NT2/D1 (cell line): Measurements from ENCODE around the gene CPN2.

ENCODE experiments used
- DNase-seq: peaks from one replicate; pipeline ENCODE4 v3.0.0-alpha.2; 2011; ENCODE audit warnings: low read depth, low spot score
- H3K27me3 ChIP-seq: 2 replicates; pipeline ENCODE4 v1.6.0; 2011; ENCODE audit warnings: mild to moderate bottlenecking; ENCODE audit not compliant: insufficient read length, insufficient read depth
- H3K36me3 ChIP-seq: 2 replicates; pipeline ENCODE4 v1.6.1; 2011; ENCODE audit warnings: mild to moderate bottlenecking, low read length, mixed read lengths; ENCODE audit not compliant: insufficient read depth, insufficient read length
- H3K4me1 ChIP-seq: 2 replicates; pipeline ENCODE4 v1.5.1; 2011; ENCODE audit not compliant: insufficient read depth, insufficient read length
- H3K4me3 ChIP-seq: 2 replicates; pipeline ENCODE4 v1.5.1; 2011; ENCODE audit warnings: low read depth; ENCODE audit not compliant: insufficient read length
- H3K9ac ChIP-seq: 2 replicates; pipeline ENCODE4 v1.6.0; 2011; ENCODE audit warnings: low read depth; ENCODE audit not compliant: insufficient read length
- H3K9me3 ChIP-seq: 2 replicates; pipeline ENCODE4 v1.5.1; 2011; ENCODE audit warnings: mild to moderate bottlenecking, low read length; ENCODE audit not compliant: insufficient read depth
- SUZ12 ChIP-seq: IDR thresholded peaks from 2 replicates; pipeline ENCODE4 v1.6.1; 2011; ENCODE audit not compliant: insufficient read length, insufficient read depth; ENCODE audit errors: extremely low read depth
- YY1 ChIP-seq: IDR thresholded peaks from 2 replicates; pipeline ENCODE4 v1.6.1; 2011; ENCODE audit not compliant: insufficient read length, insufficient read depth
- ZNF274 ChIP-seq: IDR thresholded peaks from 2 replicates; pipeline ENCODE4 v1.6.1; 2011; ENCODE audit warnings: mild to moderate bottlenecking, low read depth, low read length

Gene CPN2

DNA sequence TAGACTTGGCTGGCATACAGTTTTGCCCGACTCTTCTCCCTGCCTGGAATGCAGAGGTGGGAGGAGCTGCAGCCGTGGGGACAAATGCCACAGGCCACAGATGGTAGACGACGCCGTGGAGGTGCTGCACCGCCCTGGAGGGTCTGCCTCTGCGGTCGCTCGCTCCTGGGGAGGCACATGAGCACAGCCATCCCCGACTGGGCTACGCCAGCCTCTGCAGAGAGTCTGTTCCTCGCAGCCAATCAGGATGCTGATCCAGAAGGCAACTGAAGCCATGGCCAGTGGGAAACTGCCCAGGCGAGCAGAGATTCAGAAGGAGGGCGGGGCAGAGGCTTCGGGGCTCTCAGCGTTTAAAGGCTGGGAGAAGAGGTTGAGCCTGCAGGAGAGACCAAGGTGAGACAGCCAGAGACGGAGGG, 30.3 kb upstream of the CPN2 start:
- Histone ChIP-seq H3K27me3 (no peaks in the 10 kb centered on the region), H3K4me1 (peaks cover 21% of the 10 kb centered on the region), H3K9me3 (no peaks in the 10 kb centered on the region), H3K36me3 (no peaks in the 10 kb centered on the region), H3K4me3 (no peak overlapping the region), H3K9ac (no peak overlapping the region)
- no peak for DNase-seq
- TF ChIP-seq ZNF274 (no peak), YY1 (no peak), SUZ12 (no peak)

DNA sequence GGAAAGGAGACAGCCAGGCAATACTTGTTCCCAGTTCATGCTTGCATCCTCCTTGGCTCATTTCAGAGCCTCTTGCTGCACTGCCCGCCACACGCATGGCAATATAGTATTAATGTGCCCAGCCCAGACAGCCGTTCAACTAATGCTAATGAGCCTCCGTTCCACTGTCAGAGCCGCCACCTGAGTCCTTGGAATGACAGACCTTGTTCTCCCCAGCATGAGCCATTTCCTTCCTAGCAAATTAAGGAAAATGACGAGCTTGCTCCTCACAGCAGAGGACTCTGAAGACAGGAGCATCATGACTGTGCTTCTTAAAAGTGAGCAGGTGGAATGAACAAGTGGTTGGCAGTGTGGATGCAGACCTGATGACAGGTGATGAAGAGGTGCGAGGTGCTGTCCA, 29.2 kb upstream of the CPN2 start:
- Histone ChIP-seq H3K4me1 (peaks cover 15% of the 10 kb centered on the region), H3K4me3 (no peak overlapping the region), H3K9ac (no peak overlapping the region), H3K27me3 (no peaks in the 10 kb centered on the region), H3K36me3 (no peaks in the 10 kb centered on the region), H3K9me3 (no peaks in the 10 kb centered on the region)
- DNase-seq = no peak
- TF ChIP-seq SUZ12 = no peak
- TF ChIP-seq ZNF274 = no peak
- no peak for TF ChIP-seq YY1

GRCh38 chr3:194379651-194380050, 28.5 kb upstream of the CPN2 start:
- H3K4me1 ChIP-seq = peaks cover 15% of the 10 kb centered on the region
- no peaks in the 10 kb centered on the region for H3K36me3 ChIP-seq
- no peak overlapping the region for H3K4me3 ChIP-seq
- no peak for TF ChIP-seq ZNF274
- TF ChIP-seq SUZ12 = no peak
- no peak for TF ChIP-seq YY1
- no peaks in the 10 kb centered on the region for H3K27me3 ChIP-seq
- no peak overlapping the region for H3K9ac ChIP-seq
- no peaks in the 10 kb centered on the region for H3K9me3 ChIP-seq
- no peak for DNase-seq

- no peaks in the 10 kb centered on the region for H3K36me3 ChIP-seq
- no peak for DNase-seq
- H3K9me3 ChIP-seq = no peaks in the 10 kb centered on the region
- TF ChIP-seq YY1 (no peak), SUZ12 (no peak), ZNF274 (no peak)
- no peak overlapping the region for H3K4me3 ChIP-seq
- H3K27me3 ChIP-seq = no peaks in the 10 kb centered on the region
- no peak overlapping the region for H3K9ac ChIP-seq
- peaks cover 15% of the 10 kb centered on the region for H3K4me1 ChIP-seq
Measured at GRCh38 chr3:194379231-194379630, 28.1 kb upstream of the CPN2 start.

- no peaks in the 10 kb centered on the region for H3K36me3 ChIP-seq
- H3K9ac ChIP-seq = no peak overlapping the region
- no peak overlapping the region for H3K4me3 ChIP-seq
- peaks cover 13% of the 10 kb centered on the region for H3K4me1 ChIP-seq
- no peak for DNase-seq
- no peak for TF ChIP-seq YY1
- H3K27me3 ChIP-seq = no peaks in the 10 kb centered on the region
- no peaks in the 10 kb centered on the region for H3K9me3 ChIP-seq
Measured at GRCh38 chr3:194377708-194378107, 26.6 kb upstream of the CPN2 start.

- Histone ChIP-seq H3K9me3 (no peaks in the 10 kb centered on the region), H3K4me3 (no peak overlapping the region), H3K9ac (no peak overlapping the region), H3K36me3 (no peaks in the 10 kb centered on the region), H3K27me3 (no peaks in the 10 kb centered on the region), H3K4me1 (peaks cover 10% of the 10 kb centered on the region)
- DNase-seq = no peak
- TF ChIP-seq SUZ12 = no peak
- TF ChIP-seq YY1 = no peak
- no peak for TF ChIP-seq ZNF274
Measured at GRCh38 chr3:194376241-194376560, 25.1 kb upstream of the CPN2 start.

DNA sequence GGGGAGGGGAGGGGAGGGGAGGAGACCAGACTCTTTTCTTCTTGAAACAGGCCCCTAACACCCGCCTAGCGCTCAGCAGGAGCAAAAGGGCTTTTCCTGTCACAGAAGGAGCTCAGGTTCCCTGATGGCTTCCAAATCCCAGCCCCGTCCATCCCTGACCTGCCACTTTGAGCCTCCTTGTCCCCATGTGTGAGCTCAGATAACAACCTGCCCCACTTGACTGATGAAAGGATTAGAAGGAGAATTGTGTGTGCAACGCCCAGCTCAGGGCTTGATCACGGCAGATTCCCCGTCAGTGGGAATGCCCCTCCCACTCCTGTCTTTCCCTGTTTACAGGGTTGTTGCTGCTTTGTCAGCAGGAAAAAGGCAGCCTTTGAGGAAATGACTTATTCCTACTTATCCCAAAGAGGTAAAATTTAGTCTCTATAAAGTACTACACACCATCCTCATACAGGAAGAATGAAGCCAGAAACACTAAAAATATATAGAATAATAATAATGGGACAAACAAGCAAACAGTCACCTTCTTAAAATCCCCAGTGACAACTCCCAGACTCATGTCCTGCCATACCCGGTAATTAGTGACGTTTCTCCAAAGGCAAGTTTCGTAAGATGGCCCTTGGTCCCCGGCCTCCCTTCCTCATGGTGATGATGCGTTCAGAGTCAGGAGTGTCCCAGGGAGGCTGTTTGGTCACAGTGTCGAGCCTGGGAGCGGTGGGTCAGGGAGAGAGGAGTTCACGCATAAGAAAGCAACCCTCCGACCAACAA, 24.5 kb upstream of the CPN2 start:
- no peaks in the 10 kb centered on the region for H3K9me3 ChIP-seq
- DNase-seq = no peak
- peaks cover 13% of the 10 kb centered on the region for H3K4me1 ChIP-seq
- no peak overlapping the region for H3K9ac ChIP-seq
- no peaks in the 10 kb centered on the region for H3K36me3 ChIP-seq
- H3K4me3 ChIP-seq = no peak overlapping the region
- no peak for TF ChIP-seq ZNF274
- no peak for TF ChIP-seq YY1
- TF ChIP-seq SUZ12 = no peak
- no peaks in the 10 kb centered on the region for H3K27me3 ChIP-seq
